ENCODE results near the gene OR11H7. TPM values are rescaled to one million over a fixed set of nuclear protein-coding genes. Genes with fewer than 3 reads are reported as not detected.

Gene OR11H7
- not detected for total RNA-seq

GRCh38 chr14:20228681-20229080, at the start of gene OR11H7:
Gene OR11H7, plus strand, starts transcription at chr14:20228981.

GRCh38 chr14:20190596-20190995, 38.2 kb upstream of the OR11H7 start, which contains the start of gene OR11G2:
Gene OR11G2, plus strand, starts transcription at chr14:20190896. Its CDS starts 6,542 bp downstream, at chr14:20197438.

GRCh38 chr14:20223410-20223809, 5.4 kb upstream of the OR11H7 start, which contains the start of gene OR11H6:
Gene OR11H6, plus strand, starts transcription at chr14:20223710. Its CDS starts 0 bp downstream, at chr14:20223710.

Other genes with a start within 250 kb of the OR11H7 start
- not detected for gene OR4Q2, start 226.8 kb upstream of the OR11H7 start, total RNA-seq
- not detected for gene OR4K14, start 209.7 kb upstream of the OR11H7 start, total RNA-seq
- not detected for gene OR4K13, start 192.9 kb upstream of the OR11H7 start, total RNA-seq
- gene OR4L1, start 168.9 kb upstream of the OR11H7 start, total RNA-seq: not detected
- gene OR4K17, start 118.2 kb upstream of the OR11H7 start, total RNA-seq: not detected
- gene OR4N5, start 90.2 kb upstream of the OR11H7 start, total RNA-seq: not detected
- not detected for gene OR11G2, start 38.1 kb upstream of the OR11H7 start, total RNA-seq
- gene OR11H6, start 5.3 kb upstream of the OR11H7 start, total RNA-seq: not detected
- gene OR11H4, start 10.3 kb downstream of the OR11H7 start, total RNA-seq: not detected
- gene TTC5, start 77.0 kb downstream of the OR11H7 start, total RNA-seq: 47.3 TPM
- gene CCNB1IP1, start 104.3 kb downstream of the OR11H7 start, total RNA-seq: 63.5 TPM
- 30.4 TPM for gene PARP2, start 114.7 kb downstream of the OR11H7 start, total RNA-seq
- gene TEP1, start 184.5 kb downstream of the OR11H7 start, total RNA-seq: 12.2 TPM
- under 0.01 TPM for gene KLHL33, start 207.2 kb downstream of the OR11H7 start, total RNA-seq
- gene OSGEP, start 225.8 kb downstream of the OR11H7 start, total RNA-seq: 70.7 TPM
- gene APEX1, start 226.2 kb downstream of the OR11H7 start, total RNA-seq: 57.0 TPM
- 31.3 TPM for gene PIP4P1, start 232.5 kb downstream of the OR11H7 start, total RNA-seq
- gene PNP, start 240.4 kb downstream of the OR11H7 start, total RNA-seq: 5.6 TPM

Data from parietal lobe (tissue), 1 donor.